COLO668 (cell line): ENCODE results near the gene UGT1A9.

ENCODE experiments used
- DNase-seq: peaks from one replicate; lab custom pipeline; 2025; ENCODE audit not compliant: unreplicated experiment; lab: John Stamatoyannopoulos, UW

The UGT1A9 gene

GRCh38 chr2:233816334-233816733 lies 144.6 kb downstream of the UGT1A9 start:
- no peak for DNase-seq

DNA sequence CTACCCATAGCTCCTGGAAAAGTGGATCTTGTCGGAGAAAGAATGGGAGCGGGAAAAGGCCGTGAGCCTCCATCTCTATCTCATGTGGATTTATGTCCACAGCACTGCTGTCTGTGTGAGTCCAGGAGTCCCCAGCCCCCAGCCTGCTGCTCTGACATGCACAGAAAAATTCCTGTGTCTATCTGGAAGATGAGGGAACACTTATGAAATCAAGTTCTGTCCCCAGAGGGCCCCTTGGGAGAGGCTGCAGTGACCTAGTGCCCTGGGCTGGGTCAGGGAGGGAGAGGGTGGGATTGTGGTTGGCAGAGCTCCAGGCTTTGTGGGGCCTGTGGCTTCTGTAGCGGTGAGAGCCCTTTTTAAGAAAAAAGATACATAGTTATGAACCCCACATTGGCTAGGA lies 145.1 kb downstream of the UGT1A9 start:
- no peak for DNase-seq

GRCh38 chr2:233817361-233817911 lies 145.7 kb downstream of the UGT1A9 start:
- DNase-seq = no peak

- no peak for DNase-seq
These were observed 146.4 kb downstream of the UGT1A9 start for GRCh38 chr2:233817995-233818638.

- DNase-seq = no peak
These were observed 147.2 kb downstream of the UGT1A9 start for GRCh38 chr2:233818639-233819621.

- no peak for DNase-seq
These were observed 148.4 kb downstream of the UGT1A9 start for GRCh38 chr2:233819884-233820773.

DNA sequence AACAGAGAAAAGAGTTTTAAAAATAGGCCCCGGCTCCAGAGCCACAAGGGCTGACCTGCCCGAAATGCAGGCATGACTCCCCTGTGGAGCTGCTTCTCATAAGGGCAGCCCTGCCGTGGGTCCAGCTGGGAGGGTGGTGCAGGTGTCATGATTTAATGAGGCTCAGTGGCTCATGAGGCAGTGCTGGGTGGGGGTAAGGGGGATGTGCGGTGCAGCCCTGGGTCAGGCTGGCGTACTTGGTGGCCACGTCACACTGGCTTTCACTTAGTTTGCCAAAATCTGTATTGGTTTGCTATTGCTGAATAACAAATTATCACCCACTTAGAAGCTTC lies 149.0 kb downstream of the UGT1A9 start:
- DNase-seq = no peak

DNA sequence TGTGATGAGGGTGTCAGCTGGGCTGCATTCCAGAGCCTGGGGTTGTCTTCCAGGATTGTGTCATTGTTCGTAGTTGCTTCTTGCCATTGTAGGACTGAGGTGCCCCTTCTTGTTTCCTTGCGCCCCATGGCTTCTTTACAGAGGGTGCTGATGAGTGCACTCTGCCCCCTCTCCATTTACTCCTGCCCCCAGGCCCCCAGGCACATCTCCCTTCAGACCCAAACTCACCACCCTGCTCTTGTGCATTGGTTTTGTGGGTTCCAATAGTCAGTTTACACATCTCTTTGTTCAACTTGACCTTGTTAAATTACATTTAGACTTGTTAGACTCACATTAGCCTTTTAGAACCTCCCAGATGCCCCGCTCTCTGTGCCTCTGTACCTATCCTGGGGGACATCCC lies 149.5 kb downstream of the UGT1A9 start:
- no peak for DNase-seq

GRCh38 chr2:233821709-233822100 lies 150.0 kb downstream of the UGT1A9 start:
- no peak for DNase-seq

GRCh38 chr2:233822101-233822771 lies 150.5 kb downstream of the UGT1A9 start:
- DNase-seq = no peak
